ENCODE measurements around the gene UVRAG. TPM values are rescaled to one million over a fixed set of nuclear protein-coding genes. Genes with fewer than 3 reads are reported as not detected.

UVRAG gene
- total RNA-seq, 2 experiments from 2014 or later, result 15.9 to 18.3 TPM

DNA sequence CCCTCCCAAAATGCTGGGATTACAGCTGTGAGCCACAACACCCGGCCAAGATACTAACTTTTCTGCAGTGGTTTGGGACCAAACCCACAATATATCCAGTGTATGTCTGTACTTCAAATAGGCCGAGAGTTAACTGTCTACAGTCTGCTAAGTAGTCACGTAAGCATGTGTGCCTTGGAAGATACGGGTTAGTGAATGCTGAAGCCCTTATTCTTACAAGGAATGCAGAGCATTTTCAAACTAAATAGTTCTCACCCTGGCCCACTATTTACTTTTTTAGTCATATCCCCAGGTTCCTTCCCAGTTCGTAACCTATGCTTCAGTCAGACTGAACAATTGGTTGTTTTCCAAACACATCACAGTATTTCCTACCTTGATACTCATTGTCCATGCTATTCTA, 215.3 kb downstream of the UVRAG start:
- Mint-ChIP-seq H3K27ac (no peak overlapping the region), H3K4me3 (no peak overlapping the region), H3K4me1 (ENCODE audit: low read depth) (no peaks in the 10 kb centered on the region), H3K9me3 (no peaks in the 10 kb centered on the region), H3K27me3 (ENCODE audit: low read depth) (no peaks in the 10 kb centered on the region), H3K36me3 (ENCODE audit: low read depth) (peaks cover 8% of the 10 kb centered on the region)
- CTCF ChIA-PET, result no interaction called here
- intact Hi-C loops (cut with micrococcal nuclease), result no loop called here
- no peak for DNase-seq

DNA sequence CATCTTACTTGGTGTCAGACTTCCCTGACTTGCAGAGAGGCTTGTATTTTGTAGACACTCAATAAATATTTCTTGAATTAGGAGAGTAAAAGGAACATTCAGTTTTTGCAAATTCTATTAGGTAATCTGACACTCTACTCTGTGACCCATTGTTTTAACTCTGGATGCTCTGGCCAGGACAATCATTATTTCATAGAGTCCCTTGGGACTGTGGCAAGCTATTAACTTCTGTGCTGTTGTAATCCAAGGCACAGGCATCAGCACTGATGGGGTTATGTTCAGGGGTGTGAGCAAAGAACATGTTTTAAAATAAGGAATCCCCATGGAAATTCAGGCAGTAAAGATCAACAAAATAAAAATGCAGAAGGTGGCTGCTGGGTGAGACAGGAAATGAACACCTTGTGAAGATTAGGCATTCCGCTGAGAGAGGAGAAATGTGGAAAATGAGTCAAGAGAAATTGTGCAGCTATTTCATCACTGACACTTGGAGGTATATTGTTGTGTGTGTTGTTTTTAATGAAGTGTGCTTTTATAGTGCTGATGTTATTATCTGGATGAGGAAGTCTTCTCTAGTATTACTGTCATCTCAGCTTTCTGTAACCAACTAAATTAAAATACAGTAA, 216.1 kb downstream of the UVRAG start:
- H3K9me3 Mint-ChIP-seq, result no peaks in the 10 kb centered on the region
- H3K27me3 Mint-ChIP-seq (ENCODE audit: low read depth), result no peaks in the 10 kb centered on the region
- no peaks in the 10 kb centered on the region for H3K4me1 Mint-ChIP-seq (ENCODE audit: low read depth)
- H3K4me3 Mint-ChIP-seq, result no peak overlapping the region
- CTCF ChIA-PET, result no interaction called here
- H3K36me3 Mint-ChIP-seq (ENCODE audit: low read depth), result peaks cover 8% of the 10 kb centered on the region
- no peak for DNase-seq
- intact Hi-C loops (cut with micrococcal nuclease), result no loop called here
- H3K27ac Mint-ChIP-seq, result no peak overlapping the region

DNA sequence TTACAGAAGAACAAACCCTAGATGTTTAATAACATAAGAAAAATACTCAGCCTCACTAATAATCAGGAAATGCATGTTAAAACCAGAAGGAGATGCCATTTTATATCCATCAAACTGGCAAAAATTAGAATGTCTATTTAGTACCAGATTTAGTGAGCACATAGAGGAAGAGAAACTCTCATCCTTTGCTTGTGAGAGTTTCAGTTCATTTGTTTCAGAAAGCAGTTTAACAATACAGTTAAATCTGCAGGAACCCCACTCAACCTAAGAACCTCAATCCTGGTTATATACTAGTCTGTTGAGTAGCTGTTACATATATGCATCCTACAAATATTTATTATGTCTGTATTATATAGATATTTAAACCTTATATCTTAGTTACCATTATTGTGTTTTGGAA, 218.7 kb downstream of the UVRAG start:
- no peaks in the 10 kb centered on the region for H3K4me1 Mint-ChIP-seq (ENCODE audit: low read depth)
- no peak overlapping the region for H3K4me3 Mint-ChIP-seq
- CTCF ChIA-PET, result no interaction called here

DNA sequence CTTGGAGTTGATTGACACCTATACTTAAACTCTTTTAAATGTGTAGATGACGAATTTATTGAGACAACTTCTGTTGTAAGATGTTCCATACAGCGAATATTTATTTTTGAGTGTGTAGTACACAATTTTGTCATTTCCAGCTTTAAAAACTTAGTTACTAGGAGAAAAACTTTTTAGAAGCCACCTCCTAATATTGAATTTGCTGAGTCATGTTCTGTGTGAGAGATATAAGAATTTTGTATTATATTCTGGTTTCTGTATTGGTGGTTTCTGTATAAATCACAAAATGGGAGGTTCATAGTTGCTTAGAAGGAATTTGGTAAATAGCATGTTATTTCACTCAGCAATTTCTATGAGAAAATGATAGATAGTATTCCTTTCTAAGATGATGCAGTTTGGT, 220.0 kb downstream of the UVRAG start:
- Mint-ChIP-seq H3K36me3 (ENCODE audit: low read depth) (peaks cover 1% of the 10 kb centered on the region), H3K4me3 (no peak overlapping the region), H3K9me3 (no peaks in the 10 kb centered on the region), H3K4me1 (ENCODE audit: low read depth) (no peaks in the 10 kb centered on the region), H3K27ac (no peak overlapping the region), H3K27me3 (ENCODE audit: low read depth) (no peaks in the 10 kb centered on the region)
- DNase-seq, result no peak
- intact Hi-C loops (cut with micrococcal nuclease), result no loop called here
- CTCF ChIA-PET, result no interaction called here

More for the DNA sequence above, 218.7 kb downstream of the UVRAG start:
- H3K27ac Mint-ChIP-seq, result no peak overlapping the region
- H3K27me3 Mint-ChIP-seq (ENCODE audit: low read depth), result no peaks in the 10 kb centered on the region
- H3K36me3 Mint-ChIP-seq (ENCODE audit: low read depth), result peaks cover 6% of the 10 kb centered on the region
- H3K9me3 Mint-ChIP-seq, result no peaks in the 10 kb centered on the region
- no peak for DNase-seq
- intact Hi-C loops (cut with micrococcal nuclease), result no loop called here

DNA sequence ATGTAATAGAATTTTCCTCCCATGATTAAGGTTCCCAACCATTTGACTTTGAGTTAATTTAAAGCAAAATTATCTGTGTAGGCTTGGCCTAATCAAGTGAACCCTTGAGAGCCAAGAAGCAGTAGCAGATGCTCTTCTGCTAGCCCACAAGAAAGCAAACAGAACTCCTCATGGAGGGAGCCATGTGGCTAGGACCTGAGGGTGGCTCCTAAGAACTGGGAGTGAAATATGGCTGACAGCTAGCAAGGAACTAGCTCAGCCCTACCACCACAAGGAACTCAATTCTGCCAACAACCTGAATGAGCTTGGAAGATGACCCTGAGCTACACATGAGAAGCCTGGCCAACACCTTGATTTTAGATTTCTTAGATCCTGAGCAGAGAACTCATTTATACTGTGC, 223.6 kb downstream of the UVRAG start:
- no peaks in the 10 kb centered on the region for H3K4me1 Mint-ChIP-seq (ENCODE audit: low read depth)
- CTCF ChIA-PET, result no interaction called here
- H3K9me3 Mint-ChIP-seq, result no peaks in the 10 kb centered on the region
- peaks cover 9% of the 10 kb centered on the region for H3K36me3 Mint-ChIP-seq (ENCODE audit: low read depth)
- no peak overlapping the region for H3K27ac Mint-ChIP-seq
- DNase-seq, result no peak
- H3K4me3 Mint-ChIP-seq, result no peak overlapping the region
- intact Hi-C loops (cut with micrococcal nuclease), result no loop called here
- no peaks in the 10 kb centered on the region for H3K27me3 Mint-ChIP-seq (ENCODE audit: low read depth)

DNA sequence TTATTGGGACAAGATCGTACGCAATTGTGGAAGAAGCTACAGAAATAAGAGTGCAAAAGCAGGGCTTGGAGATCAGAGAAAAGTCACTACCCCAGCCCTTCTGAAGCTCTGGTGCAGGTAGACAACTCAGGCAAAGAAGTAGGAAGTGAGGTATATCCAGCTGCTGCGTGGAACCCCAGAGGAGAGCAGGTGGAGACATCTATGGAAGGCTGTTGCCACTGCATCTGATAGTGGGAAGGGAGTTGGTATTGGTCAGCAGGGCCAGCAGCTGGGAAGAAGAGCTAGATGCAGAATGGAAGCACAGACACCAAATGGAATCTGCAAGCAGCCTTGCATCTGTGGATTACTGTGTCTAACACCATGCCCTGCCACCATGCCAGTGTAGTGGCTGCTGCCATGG, 226.2 kb downstream of the UVRAG start:
- intact Hi-C loops (cut with micrococcal nuclease), result no loop called here
- CTCF ChIA-PET, result interaction anchor here (1.5 kb wide), 2 partner anchors 111 to 144 kb away, joined by 4 read pairs; no protein-coding TSS in a partner anchor
- Mint-ChIP-seq H3K27ac (no peak overlapping the region), H3K27me3 (ENCODE audit: low read depth) (no peaks in the 10 kb centered on the region), H3K4me3 (no peak overlapping the region), H3K9me3 (peaks cover 11% of the 10 kb centered on the region), H3K4me1 (ENCODE audit: low read depth) (no peaks in the 10 kb centered on the region), H3K36me3 (ENCODE audit: low read depth) (peaks cover 14% of the 10 kb centered on the region)
- no peak for DNase-seq

DNA sequence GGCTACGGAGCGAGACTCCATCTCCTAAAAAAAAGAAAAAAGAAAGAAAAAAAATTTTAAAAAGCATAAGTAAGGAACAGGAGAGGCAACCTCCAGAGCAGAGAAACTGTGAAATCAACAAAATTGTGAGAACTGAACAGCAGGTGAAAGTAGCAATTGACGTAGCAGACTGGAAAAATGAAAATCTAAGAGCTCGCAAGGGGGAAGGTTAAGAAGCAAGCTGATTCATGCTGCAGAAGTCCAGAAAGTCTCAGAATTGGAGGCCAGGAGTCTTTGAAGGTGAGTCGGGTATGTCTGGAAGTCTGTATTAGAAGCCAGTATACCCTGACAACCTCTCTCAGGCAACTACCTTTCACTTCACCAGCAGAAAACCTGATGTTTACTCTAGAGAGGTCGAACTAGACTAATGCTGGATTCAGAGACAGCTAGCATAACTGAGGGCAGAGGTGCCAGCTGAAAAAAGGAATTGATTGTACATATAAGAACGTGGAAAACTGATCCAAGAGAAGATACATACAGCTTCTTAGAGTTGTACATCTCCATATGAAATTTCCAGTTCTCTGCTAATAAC, 229.8 kb downstream of the UVRAG start:
- Mint-ChIP-seq H3K9me3 (peaks cover 40% of the 10 kb centered on the region), H3K4me3 (no peak overlapping the region), H3K27me3 (ENCODE audit: low read depth) (no peaks in the 10 kb centered on the region), H3K4me1 (ENCODE audit: low read depth) (no peaks in the 10 kb centered on the region), H3K36me3 (ENCODE audit: low read depth) (peaks cover 27% of the 10 kb centered on the region), H3K27ac (no peak overlapping the region)
- intact Hi-C loops (cut with micrococcal nuclease), result no loop called here
- CTCF ChIA-PET, result no interaction called here
- no peak for DNase-seq

DNA sequence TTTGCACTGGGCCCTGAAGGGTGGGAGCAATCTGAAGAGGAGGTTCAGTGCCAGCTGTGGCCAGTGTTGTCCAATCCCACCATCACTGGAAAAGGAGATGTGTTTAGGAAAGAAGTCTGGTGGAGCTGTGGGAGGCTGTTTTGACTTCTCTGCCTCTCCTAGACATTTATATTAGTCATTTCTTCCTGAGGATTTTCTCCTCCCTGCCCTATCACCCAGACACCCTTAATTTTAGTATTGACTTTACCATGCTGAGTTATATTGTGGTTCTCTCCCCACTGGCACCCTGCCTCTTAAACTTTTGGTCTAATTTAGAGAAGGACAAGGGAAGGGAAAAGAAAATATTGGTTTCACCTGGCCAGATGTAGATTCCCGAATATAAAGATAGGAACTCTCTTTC, 232.2 kb downstream of the UVRAG start:
- no peaks in the 10 kb centered on the region for H3K4me1 Mint-ChIP-seq (ENCODE audit: low read depth)
- no peak overlapping the region for H3K27ac Mint-ChIP-seq
- H3K27me3 Mint-ChIP-seq (ENCODE audit: low read depth), result no peaks in the 10 kb centered on the region
- intact Hi-C loops (cut with micrococcal nuclease), result no loop called here
- peaks cover 24% of the 10 kb centered on the region for H3K36me3 Mint-ChIP-seq (ENCODE audit: low read depth)
- DNase-seq, result no peak
- CTCF ChIA-PET, result interaction anchor here (2.4 kb wide), 1 partner anchor 105 kb away, joined by 7 read pairs; no protein-coding TSS in a partner anchor
- no peak overlapping the region for H3K4me3 Mint-ChIP-seq
- peaks cover 40% of the 10 kb centered on the region for H3K9me3 Mint-ChIP-seq

DNA sequence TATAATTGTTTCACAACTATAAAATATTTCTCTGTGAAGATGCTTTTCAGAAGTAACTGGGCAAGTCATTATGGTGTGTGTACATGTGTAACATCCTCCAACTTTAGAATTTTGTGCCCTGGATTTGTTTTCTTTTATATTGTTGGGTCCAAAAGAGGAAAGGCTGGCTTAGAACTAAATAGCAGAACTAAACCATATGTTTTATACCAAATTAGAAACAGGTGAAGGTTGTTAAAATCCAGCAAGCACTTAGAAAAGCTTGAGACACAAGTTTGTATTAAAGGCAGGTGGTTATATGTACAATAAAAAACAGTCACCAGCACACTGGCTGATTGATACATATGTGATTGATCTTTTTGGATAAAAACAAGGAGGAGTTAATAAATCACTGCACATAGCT, 232.8 kb downstream of the UVRAG start:
- DNase-seq, result no peak
- Mint-ChIP-seq H3K9me3 (peaks cover 40% of the 10 kb centered on the region), H3K27ac (no peak overlapping the region), H3K4me3 (no peak overlapping the region), H3K36me3 (ENCODE audit: low read depth) (peaks cover 23% of the 10 kb centered on the region), H3K4me1 (ENCODE audit: low read depth) (no peaks in the 10 kb centered on the region), H3K27me3 (ENCODE audit: low read depth) (no peaks in the 10 kb centered on the region)
- CTCF ChIA-PET, result interaction anchor here (2.4 kb wide), 1 partner anchor 105 kb away, joined by 7 read pairs; no protein-coding TSS in a partner anchor
- intact Hi-C loops (cut with micrococcal nuclease), result no loop called here

DNA sequence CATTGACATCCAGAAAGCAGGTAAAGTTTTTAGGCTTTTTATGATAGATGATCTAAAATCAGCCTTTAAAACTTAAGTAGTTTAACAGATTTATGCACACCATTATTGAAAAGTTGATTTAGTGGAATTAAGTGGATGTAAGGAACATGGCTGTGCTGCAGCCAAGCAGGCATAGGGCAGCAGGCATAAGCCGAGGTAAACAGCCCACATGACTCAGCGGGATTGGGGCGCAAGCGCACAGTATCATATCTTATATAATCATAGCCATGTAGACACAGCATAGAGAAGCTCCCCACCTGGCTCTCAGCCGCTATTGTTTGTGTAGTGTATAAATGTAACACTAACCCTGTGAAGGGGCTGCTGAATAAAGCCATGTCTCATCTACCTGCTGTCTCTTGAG, 233.8 kb downstream of the UVRAG start:
- intact Hi-C loops (cut with micrococcal nuclease), result no loop called here
- no peak overlapping the region for H3K4me3 Mint-ChIP-seq
- DNase-seq, result peak; percentile 37
- H3K4me1 Mint-ChIP-seq (ENCODE audit: low read depth), result no peaks in the 10 kb centered on the region
- CTCF ChIA-PET, result no interaction called here
- H3K27me3 Mint-ChIP-seq (ENCODE audit: low read depth), result no peaks in the 10 kb centered on the region
- peaks cover 40% of the 10 kb centered on the region for H3K9me3 Mint-ChIP-seq
- H3K27ac Mint-ChIP-seq, result no peak overlapping the region
- H3K36me3 Mint-ChIP-seq (ENCODE audit: low read depth), result peaks cover 22% of the 10 kb centered on the region

DNA sequence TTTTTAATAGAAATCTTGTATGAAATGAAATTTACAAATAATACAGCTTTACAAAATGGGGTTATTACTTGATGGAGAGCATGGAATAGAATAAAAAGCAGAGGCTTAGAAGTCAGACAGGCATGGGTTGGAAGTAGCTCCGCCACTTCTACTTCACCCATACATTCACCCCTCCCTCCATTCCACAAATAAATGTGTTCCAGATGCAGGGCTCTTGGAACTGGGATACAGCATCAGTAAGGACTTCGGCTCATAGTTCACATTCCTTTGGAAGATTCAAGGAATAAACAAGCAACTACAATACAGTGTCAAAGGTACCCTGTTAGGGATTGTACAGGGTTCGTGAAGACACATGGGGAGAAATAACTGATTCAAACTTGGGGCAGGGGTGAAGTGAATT, 234.5 kb downstream of the UVRAG start:
- CTCF ChIA-PET, result no interaction called here
- Mint-ChIP-seq H3K27ac (no peak overlapping the region), H3K36me3 (ENCODE audit: low read depth) (peaks cover 26% of the 10 kb centered on the region), H3K4me3 (no peak overlapping the region), H3K9me3 (peaks cover 40% of the 10 kb centered on the region), H3K4me1 (ENCODE audit: low read depth) (no peaks in the 10 kb centered on the region), H3K27me3 (ENCODE audit: low read depth) (no peaks in the 10 kb centered on the region)
- intact Hi-C loops (cut with micrococcal nuclease), result no loop called here
- DNase-seq, result no peak

DNA sequence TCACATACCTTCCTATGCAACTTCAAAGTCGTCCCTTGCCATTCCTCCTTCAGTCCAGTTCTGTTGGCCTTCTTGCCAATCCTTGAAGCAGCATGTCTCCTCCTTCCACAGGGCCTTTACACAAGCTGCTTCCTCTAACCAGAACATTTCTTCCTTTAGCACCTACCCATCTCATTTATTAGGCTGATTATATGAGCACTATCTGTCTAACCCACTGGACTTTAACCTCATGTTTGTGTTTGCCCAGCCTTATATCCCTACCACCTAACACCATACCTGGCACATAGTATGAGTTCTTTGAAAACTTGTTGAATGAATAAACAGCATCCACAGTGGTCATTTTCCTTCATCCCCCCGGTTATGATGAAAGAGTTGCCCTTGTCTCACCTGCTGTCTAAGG, 236.9 kb downstream of the UVRAG start:
- Mint-ChIP-seq H3K9me3 (peaks cover 27% of the 10 kb centered on the region), H3K4me1 (ENCODE audit: low read depth) (no peaks in the 10 kb centered on the region), H3K36me3 (ENCODE audit: low read depth) (peaks cover 22% of the 10 kb centered on the region), H3K27me3 (ENCODE audit: low read depth) (no peaks in the 10 kb centered on the region), H3K4me3 (no peak overlapping the region), H3K27ac (no peak overlapping the region)
- intact Hi-C loops (cut with micrococcal nuclease), result no loop called here
- no peak for DNase-seq
- CTCF ChIA-PET, result no interaction called here

DNA sequence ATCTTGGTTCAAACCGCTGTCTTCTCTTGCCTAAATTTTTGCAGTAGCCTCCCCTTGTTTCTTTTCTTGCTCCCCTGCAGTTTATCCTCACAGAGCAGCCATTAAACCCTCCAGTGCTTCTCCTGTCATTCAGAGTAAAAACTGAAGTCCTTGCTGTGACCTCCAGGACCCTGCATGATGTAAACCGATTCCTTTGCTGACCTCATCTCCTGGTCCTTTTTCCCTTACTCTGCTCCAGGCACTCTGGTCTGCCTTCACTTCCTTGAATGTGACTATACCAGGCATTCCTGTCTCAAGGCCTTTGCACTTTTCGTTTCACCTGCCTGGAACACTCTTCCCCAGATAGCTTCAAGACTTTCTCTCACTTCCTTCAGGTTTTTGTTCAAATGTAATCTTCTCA, 239.3 kb downstream of the UVRAG start:
- H3K4me3 Mint-ChIP-seq, result no peak overlapping the region
- no peak overlapping the region for H3K27ac Mint-ChIP-seq
- peaks cover 10% of the 10 kb centered on the region for H3K36me3 Mint-ChIP-seq (ENCODE audit: low read depth)
- CTCF ChIA-PET, result interaction anchor here (0.6 kb wide), 1 partner anchor 145 kb away, joined by 3 read pairs; no protein-coding TSS in a partner anchor
- no peaks in the 10 kb centered on the region for H3K27me3 Mint-ChIP-seq (ENCODE audit: low read depth)
- no peaks in the 10 kb centered on the region for H3K4me1 Mint-ChIP-seq (ENCODE audit: low read depth)
- DNase-seq, result no peak
- intact Hi-C loops (cut with micrococcal nuclease), result no loop called here
- peaks cover 4% of the 10 kb centered on the region for H3K9me3 Mint-ChIP-seq

Measured in activated naive CD4-positive, alpha-beta T cell treated with anti-CD3 and anti-CD28 coated beads for 36 hours (primary cell).